ENCODE data around the gene KIAA1614. TPM values are rescaled to one million over a fixed set of nuclear protein-coding genes. Genes with fewer than 3 reads are reported as not detected.

KIAA1614 gene
- total RNA-seq, 1 donor from 2014 or later = 0.16 TPM

- H3K4me3 Mint-ChIP-seq = no peak overlapping the region
- no peaks in the 10 kb centered on the region for H3K9me3 Mint-ChIP-seq
- intact Hi-C loops (cut with micrococcal nuclease) = no loop called here
These were observed 11.2 kb downstream of the KIAA1614 start for GRCh38 chr1:180923887-180924286.

DNA sequence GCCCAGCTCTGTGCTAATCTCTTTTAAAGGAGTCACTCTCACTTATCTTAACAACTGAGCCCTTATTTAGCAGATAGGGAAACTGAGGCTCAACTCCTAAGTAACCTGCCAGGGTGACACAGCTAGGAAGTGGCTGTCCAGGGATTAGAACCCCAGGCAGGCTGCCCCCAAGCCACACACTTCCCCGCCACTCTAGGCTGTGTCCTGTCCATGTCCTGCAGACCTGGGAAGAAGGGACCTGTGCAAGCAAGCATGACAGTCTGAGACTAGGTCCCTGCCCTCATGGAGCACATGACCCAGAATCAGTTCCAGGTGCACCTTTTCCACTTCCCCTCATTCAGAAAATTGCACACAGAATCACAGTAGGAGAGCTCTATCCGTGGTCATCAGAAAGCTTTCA lies 12.2 kb downstream of the KIAA1614 start:
- Mint-ChIP-seq H3K4me1 (no peaks in the 10 kb centered on the region), H3K36me3 (ENCODE audit: low read depth) (no peaks in the 10 kb centered on the region), H3K27ac (no peak overlapping the region), H3K27me3 (peaks cover 2% of the 10 kb centered on the region), H3K9me3 (no peaks in the 10 kb centered on the region), H3K4me3 (no peak overlapping the region)
- DNase-seq = no peak
- intact Hi-C loops (cut with micrococcal nuclease) = no loop called here

More at GRCh38 chr1:180923887-180924286, 11.2 kb downstream of the KIAA1614 start:
- Mint-ChIP-seq H3K27me3 (peaks cover 3% of the 10 kb centered on the region), H3K36me3 (ENCODE audit: low read depth) (no peaks in the 10 kb centered on the region), H3K27ac (no peak overlapping the region), H3K4me1 (no peaks in the 10 kb centered on the region)
- DNase-seq = no peak

DNA sequence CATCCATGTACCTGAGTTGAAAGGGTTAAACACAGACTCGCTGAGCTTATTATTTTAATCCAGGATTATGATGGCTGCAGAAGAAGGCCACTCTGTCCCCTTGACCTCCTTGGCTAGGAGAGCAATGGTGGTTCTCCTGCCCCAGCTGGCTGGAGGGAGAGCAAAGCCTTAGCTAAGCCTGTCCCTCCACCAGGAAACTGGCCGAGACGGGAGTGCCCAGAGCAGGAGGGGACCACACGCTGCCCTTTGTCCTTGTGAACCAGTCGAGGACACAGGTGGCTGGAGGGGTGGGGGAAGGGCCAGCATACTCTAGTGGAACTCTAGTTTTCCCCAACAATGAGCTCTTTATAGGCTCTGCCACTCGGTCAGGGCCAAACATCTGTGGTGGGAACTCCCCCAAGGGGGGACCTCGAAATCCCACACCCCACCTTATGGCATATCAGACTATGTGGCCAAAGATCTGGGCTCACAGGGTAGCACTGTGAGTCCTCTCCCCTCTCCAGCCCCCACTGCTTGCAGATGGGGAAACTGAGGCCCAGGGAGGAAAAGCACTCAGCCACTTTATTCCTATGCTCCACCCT lies 12.9 kb downstream of the KIAA1614 start:
- H3K27me3 Mint-ChIP-seq = peaks cover 2% of the 10 kb centered on the region
- no peak overlapping the region for H3K4me3 Mint-ChIP-seq
- H3K4me1 Mint-ChIP-seq = no peaks in the 10 kb centered on the region
- H3K27ac Mint-ChIP-seq = no peak overlapping the region
- DNase-seq = no peak
- intact Hi-C loops (cut with micrococcal nuclease) = no loop called here
- no peaks in the 10 kb centered on the region for H3K9me3 Mint-ChIP-seq
- no peaks in the 10 kb centered on the region for H3K36me3 Mint-ChIP-seq (ENCODE audit: low read depth)

DNA sequence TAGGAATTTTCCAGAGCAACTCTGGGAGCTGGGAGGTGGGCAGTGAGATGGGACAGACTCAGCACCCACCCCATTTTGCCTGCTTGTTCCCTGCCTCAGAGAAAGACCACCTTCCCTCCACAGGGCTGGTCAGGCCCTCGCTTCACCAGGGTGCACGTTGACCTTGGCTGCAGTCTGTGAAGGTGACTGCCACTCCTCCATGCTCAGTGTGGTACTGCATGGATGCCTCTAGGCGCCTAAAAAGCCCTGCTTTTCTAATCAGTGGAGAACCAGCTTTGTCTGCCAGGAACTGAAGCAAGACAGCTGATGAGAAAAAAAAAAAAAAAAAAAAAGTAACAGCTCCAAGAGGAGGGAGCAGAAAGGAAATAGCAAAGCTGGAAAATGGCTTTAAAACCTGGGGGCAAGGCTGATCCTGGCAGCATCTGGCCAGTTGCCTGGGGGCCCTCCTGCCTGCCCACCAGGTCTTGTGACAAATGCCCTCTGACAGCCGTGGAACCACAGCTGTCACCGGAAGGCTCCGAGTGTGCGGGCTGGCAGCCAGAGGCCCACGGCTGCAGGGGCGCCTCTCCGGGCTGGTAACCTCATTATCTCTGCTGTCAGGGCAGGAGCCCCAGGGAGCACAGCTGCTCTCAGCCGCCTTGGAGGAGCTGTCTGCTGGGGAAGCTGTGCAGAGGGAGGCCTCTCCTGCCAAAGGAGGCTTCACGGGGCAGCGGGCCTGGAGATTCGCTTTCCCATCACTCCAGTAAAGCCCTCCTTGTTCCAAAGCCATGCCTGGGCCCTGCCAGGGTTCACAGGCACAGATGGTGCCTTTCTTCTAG lies 13.7 kb downstream of the KIAA1614 start:
- no peak for DNase-seq

GRCh38 chr1:180927348-180927747 lies 14.7 kb downstream of the KIAA1614 start:
- intact Hi-C loops (cut with micrococcal nuclease) = no loop called here
- no peaks in the 10 kb centered on the region for H3K9me3 Mint-ChIP-seq
- no peaks in the 10 kb centered on the region for H3K4me1 Mint-ChIP-seq
- H3K27ac Mint-ChIP-seq = no peak overlapping the region
- peaks cover 2% of the 10 kb centered on the region for H3K27me3 Mint-ChIP-seq
- H3K4me3 Mint-ChIP-seq = no peak overlapping the region
- DNase-seq = no peak
- no peaks in the 10 kb centered on the region for H3K36me3 Mint-ChIP-seq (ENCODE audit: low read depth)

More for the DNA sequence above, 13.7 kb downstream of the KIAA1614 start:
- no peaks in the 10 kb centered on the region for H3K36me3 Mint-ChIP-seq (ENCODE audit: low read depth)
- intact Hi-C loops (cut with micrococcal nuclease) = no loop called here
- no peaks in the 10 kb centered on the region for H3K9me3 Mint-ChIP-seq
- H3K4me3 Mint-ChIP-seq = no peak overlapping the region
- H3K27me3 Mint-ChIP-seq = peaks cover 2% of the 10 kb centered on the region
- no peaks in the 10 kb centered on the region for H3K4me1 Mint-ChIP-seq
- no peak overlapping the region for H3K27ac Mint-ChIP-seq

- Mint-ChIP-seq H3K27ac (no peak overlapping the region), H3K4me3 (no peak overlapping the region), H3K9me3 (no peaks in the 10 kb centered on the region), H3K27me3 (peaks cover 2% of the 10 kb centered on the region), H3K4me1 (no peaks in the 10 kb centered on the region), H3K36me3 (ENCODE audit: low read depth) (no peaks in the 10 kb centered on the region)
- DNase-seq = no peak
- intact Hi-C loops (cut with micrococcal nuclease) = no loop called here
These were observed 15.1 kb downstream of the KIAA1614 start for GRCh38 chr1:180927841-180928240.

GRCh38 chr1:180928331-180929230 lies 15.9 kb downstream of the KIAA1614 start:
- Mint-ChIP-seq H3K9me3 (no peaks in the 10 kb centered on the region), H3K27ac (no peak overlapping the region), H3K27me3 (no peaks in the 10 kb centered on the region), H3K4me3 (no peak overlapping the region), H3K36me3 (ENCODE audit: low read depth) (no peaks in the 10 kb centered on the region), H3K4me1 (no peaks in the 10 kb centered on the region)
- intact Hi-C loops (cut with micrococcal nuclease) = no loop called here
- no peak for DNase-seq

DNA sequence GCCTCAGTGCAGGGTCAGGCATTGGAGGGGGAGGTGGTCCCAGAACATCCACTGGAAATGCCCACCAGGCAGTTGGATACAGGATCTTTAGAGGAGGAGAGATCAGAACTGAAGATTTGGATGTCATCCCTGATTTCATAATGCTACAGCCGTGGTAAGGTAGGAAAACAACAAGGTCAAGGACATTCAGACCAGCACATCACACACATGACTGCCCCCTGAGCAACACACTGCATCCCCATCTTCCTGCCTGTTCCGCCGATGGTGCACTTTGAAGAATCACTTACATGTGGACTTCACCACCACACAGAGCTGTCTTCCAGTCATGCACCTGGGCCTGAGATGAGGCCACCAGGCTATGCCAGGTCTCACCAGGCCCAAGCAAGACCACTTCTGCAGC lies 16.7 kb downstream of the KIAA1614 start:
- DNase-seq = no peak
- peaks cover under 1% of the 10 kb centered on the region for H3K4me1 Mint-ChIP-seq

GRCh38 chr1:180930687-180931086 lies 18.0 kb downstream of the KIAA1614 start:
- intact Hi-C loops (cut with micrococcal nuclease) = no loop called here
- no peak overlapping the region for H3K4me3 Mint-ChIP-seq
- H3K4me1 Mint-ChIP-seq = peaks cover 4% of the 10 kb centered on the region
- DNase-seq = no peak
- no peaks in the 10 kb centered on the region for H3K36me3 Mint-ChIP-seq (ENCODE audit: low read depth)
- no peak overlapping the region for H3K27ac Mint-ChIP-seq
- no peaks in the 10 kb centered on the region for H3K27me3 Mint-ChIP-seq
- H3K9me3 Mint-ChIP-seq = no peaks in the 10 kb centered on the region

More for the DNA sequence above, 16.7 kb downstream of the KIAA1614 start:
- H3K36me3 Mint-ChIP-seq (ENCODE audit: low read depth) = no peaks in the 10 kb centered on the region
- no peaks in the 10 kb centered on the region for H3K9me3 Mint-ChIP-seq
- H3K4me3 Mint-ChIP-seq = no peak overlapping the region
- no peak overlapping the region for H3K27ac Mint-ChIP-seq
- intact Hi-C loops (cut with micrococcal nuclease) = no loop called here
- H3K27me3 Mint-ChIP-seq = no peaks in the 10 kb centered on the region

GRCh38 chr1:180931529-180931928 lies 18.8 kb downstream of the KIAA1614 start:
- H3K27ac Mint-ChIP-seq = no peak overlapping the region
- no peak for DNase-seq
- no peaks in the 10 kb centered on the region for H3K9me3 Mint-ChIP-seq
- H3K4me3 Mint-ChIP-seq = no peak overlapping the region
- intact Hi-C loops (cut with micrococcal nuclease) = no loop called here
- H3K36me3 Mint-ChIP-seq (ENCODE audit: low read depth) = no peaks in the 10 kb centered on the region
- H3K27me3 Mint-ChIP-seq = no peaks in the 10 kb centered on the region
- H3K4me1 Mint-ChIP-seq = peaks cover 4% of the 10 kb centered on the region

GRCh38 chr1:180932378-180932777 lies 19.7 kb downstream of the KIAA1614 start:
- DNase-seq = no peak
- no peak overlapping the region for H3K4me3 Mint-ChIP-seq
- no peak overlapping the region for H3K27ac Mint-ChIP-seq
- intact Hi-C loops (cut with micrococcal nuclease) = no loop called here
- no peaks in the 10 kb centered on the region for H3K27me3 Mint-ChIP-seq
- no peaks in the 10 kb centered on the region for H3K36me3 Mint-ChIP-seq (ENCODE audit: low read depth)
- peaks cover 4% of the 10 kb centered on the region for H3K4me1 Mint-ChIP-seq
- no peaks in the 10 kb centered on the region for H3K9me3 Mint-ChIP-seq

DNA sequence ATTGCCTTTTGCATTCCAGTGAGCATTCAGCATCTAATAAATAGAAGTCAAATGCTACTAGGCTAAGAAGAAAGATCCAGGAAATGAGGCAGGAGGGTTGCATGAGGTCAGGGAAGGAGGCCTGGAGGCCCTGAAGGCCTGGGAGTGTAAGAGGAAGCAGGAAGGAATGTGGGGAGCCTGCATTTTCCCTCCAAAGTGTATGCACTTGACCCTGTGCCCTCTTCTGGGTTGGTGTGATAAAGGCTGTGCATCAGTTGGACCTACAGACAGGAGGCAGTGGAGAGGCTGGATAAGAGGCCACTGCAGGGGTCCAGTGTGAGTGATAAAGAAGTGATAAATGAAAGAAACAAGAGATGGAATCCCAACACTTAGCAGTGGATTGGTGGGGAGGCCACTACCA lies 20.4 kb downstream of the KIAA1614 start:
- Mint-ChIP-seq H3K27me3 (no peaks in the 10 kb centered on the region), H3K4me3 (no peak overlapping the region), H3K4me1 (peaks cover 4% of the 10 kb centered on the region), H3K9me3 (no peaks in the 10 kb centered on the region), H3K36me3 (ENCODE audit: low read depth) (no peaks in the 10 kb centered on the region), H3K27ac (no peak overlapping the region)
- intact Hi-C loops (cut with micrococcal nuclease) = no loop called here
- DNase-seq = no peak

DNA sequence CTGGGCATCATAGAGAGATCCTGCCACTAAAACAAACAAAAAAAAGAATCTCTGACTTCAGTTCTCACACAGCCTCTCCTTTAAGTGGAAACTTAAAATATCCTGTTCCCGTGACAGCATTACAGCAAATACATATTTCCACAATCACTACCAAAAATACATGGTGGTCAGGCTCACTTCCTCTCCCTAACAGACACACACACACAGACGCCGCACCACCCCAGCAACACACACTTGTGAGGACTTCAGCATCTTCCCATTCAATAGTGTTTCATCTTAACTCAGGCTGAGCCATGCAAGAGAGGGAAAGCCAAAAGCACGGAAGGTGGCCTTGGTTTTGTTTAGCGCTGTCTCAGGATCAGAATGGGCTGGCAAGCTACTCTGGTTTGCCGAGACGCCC lies 21.9 kb downstream of the KIAA1614 start:
- H3K27me3 Mint-ChIP-seq = peaks cover 4% of the 10 kb centered on the region
- no peak for DNase-seq
- H3K36me3 Mint-ChIP-seq (ENCODE audit: low read depth) = no peaks in the 10 kb centered on the region
- intact Hi-C loops (cut with micrococcal nuclease) = no loop called here
- H3K4me1 Mint-ChIP-seq = peaks cover 7% of the 10 kb centered on the region
- H3K4me3 Mint-ChIP-seq = no peak overlapping the region
- no peak overlapping the region for H3K27ac Mint-ChIP-seq
- H3K9me3 Mint-ChIP-seq = no peaks in the 10 kb centered on the region
